ENCODE data around the gene CYP11A1.
"Not testable (repeated sequence)": the region's sequence is repeated elsewhere in the genome, so short reads cannot be mapped to it uniquely, and the experiment has no call there.

The CYP11A1 gene

DNA sequence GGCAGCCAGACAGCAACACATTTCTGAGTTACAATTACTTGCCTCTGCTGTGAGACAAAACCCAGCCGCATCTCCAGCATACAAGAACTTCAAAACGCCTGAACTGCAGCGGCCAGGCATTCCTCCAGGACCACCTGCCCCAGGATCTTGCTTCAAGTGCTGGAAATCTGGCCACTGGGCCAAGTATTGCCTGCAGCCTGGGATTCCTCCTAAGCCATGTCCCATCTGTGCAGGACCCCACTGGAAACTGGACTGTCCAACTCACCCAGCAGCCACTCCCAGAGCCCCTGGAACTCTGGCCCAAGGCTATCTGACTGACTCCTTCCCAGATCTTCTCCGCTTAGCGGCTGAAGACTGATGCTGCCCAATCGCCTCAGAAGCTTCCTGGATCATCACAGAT lies 11.4 kb downstream of the CYP11A1 start:
- H3K27ac ChIP-seq, H3K4me3 ChIP-seq: not testable (repeated sequence)

DNA sequence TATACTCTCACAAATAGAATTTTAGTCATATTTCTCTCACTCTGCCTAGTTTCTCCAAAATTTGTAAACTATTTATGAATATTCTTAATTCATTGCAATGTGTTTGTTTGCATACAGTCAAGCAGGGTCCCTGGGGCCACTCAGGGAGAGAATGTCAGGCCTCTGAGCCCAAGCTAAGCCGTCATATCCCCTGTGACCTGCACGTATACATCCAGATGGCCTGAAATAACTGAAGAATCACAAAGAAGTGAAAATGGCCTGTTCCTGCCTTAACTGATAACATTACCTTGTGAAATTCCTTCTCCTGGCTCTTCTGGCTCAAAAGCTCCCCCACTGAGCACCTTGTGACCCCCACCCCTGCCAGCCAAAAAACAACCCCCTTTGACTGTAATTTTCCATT lies 13.5 kb downstream of the CYP11A1 start:
- not testable (repeated sequence) for H3K27ac ChIP-seq

DNA sequence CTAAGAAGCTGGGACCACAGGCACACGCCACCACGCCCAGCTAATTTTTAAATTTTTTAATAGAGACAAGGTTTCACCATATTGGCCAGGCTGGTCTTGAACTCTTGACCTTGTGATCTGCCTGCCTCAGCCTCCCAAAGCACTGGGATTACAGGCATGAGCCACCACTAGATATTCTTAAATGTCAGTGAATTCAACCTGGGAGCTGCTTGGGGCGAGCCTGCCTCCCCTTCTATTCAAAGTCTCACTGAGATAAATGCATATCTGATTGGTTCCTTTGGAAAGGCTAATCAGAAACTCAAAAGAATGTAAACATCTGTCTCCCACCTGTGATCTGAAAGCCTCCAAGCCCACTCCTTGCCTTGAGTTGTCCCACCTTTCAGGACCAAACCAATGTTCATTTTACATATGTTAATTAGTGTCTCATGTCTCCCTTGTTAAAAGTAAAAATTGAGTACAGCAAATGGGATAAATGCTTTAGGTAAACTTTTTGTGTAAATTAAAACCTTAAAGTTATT lies 15.0 kb downstream of the CYP11A1 start:
- no peak overlapping the region for H3K4me3 ChIP-seq
- H3K27ac ChIP-seq, result no peak overlapping the region

More for the DNA sequence above, 13.5 kb downstream of the CYP11A1 start:
- H3K4me3 ChIP-seq, result not testable (repeated sequence)

DNA sequence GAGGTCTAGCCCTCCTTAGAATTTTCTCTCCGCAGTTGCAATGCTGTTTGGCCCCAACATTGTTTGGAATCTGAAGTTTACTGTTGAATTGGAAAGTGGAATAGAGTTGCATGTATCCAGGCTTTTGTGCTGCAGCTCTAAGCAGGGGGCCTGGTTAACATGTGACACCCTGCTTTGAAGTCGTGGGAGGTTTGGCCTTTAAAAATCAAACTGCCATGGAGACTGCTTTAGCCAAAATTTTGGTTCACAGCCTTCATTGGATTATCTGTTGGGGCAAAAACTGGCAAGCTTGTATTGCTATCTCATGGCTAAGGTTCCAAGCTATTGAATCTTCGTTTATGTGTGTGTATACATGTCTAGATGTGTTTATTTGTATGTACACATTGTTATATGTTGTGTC lies 15.8 kb downstream of the CYP11A1 start:
- H3K27ac ChIP-seq, result no peak overlapping the region
- H3K4me3 ChIP-seq, result no peak overlapping the region

DNA sequence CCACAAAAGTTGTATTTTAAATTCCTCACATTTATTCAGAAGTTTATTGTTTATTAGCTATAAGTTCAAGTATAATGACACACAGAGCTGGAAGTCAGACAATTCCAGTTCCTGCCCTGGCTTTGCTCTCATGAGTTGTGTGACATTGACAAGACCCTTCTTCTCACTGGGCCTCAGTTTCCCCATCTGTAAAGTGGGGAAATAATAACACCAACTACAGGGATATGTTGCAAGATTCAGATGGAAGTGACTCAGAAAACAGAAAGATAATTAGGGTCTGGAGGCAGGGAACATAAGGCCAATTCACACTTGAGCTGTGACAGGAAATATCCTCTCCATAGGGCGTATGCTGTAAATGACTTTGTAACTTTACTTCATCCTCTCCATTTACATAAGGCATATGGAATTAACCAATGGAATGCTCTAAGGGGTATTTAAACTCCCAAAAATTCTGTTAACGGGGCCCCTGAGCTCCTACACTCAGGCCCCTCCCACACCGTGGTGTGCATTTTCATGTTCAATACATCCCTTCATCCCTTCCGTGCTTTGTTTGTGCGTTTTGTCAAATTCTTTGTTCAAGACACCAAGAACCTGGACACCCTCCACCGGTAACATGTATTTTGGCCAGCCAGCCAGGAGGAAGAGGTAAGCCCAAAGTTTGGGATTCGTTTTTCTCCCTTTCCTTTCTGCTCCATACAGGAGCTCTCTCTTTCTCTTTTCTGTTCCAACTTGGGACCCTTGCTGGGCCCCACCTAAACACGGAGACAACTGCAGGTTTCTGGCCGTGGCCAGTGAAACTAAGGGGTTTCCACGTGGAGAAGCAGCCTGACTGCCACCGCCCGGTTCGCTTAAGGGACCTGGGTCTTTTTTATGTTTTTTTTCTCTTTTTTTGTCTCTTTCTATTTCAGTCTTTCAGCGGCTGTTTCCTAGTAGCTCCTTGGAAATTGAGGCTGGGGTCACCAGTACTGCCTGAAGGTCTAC lies 16.9 kb downstream of the CYP11A1 start:
- Histone ChIP-seq H3K27ac (no peak overlapping the region), H3K4me3 (no peak overlapping the region)

DNA sequence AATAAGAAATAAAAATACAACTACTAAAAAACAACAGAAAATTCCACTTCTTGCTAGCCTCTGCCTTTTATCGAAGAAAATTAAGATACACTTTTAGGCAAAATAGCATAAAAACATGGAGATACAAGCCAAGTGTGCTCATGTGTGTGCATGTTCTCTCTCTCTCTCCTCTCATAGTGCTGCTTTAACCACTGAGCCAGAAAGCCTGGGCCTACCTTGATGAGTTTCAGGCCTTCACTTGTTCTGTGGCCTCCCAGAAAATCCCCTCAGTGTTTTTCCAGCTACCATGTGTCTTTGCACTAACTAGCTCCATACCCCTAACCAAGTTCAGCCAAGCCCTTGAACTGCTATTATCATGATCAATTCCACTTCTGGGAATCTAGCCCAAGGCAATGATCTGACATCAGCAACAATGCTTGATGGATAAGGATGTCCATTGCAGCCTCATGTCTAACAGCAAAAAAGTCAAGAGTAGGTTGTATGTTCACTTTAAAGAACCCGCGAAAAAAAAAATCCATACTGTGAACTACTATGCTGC lies 18.1 kb downstream of the CYP11A1 start:
- Histone ChIP-seq H3K27ac (no peak overlapping the region), H3K4me3 (no peak overlapping the region)

DNA sequence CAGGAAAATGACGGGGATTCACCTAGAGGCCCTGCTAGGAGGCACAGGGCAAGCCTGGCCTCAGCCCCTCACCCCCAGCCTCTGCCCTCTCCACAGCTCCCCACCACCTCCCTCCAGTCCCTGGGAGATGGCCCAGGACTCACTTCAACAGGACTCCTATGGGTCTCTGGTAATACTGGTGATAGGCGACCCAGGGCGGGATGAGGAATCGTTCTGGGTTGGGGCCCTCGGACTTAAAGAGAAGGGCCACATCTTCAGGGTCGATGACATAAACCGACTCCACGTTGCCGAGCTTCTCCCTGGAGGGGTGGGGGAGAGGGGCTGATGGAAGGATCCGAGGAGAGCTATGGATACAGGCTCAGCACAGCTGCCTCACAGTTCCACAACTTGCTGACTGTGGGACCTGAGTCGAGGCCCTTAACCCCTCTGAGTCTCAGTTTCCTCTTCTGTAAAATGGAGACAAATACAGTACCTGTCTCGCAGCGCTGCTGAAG lies 19.6 kb downstream of the CYP11A1 start:
- Histone ChIP-seq H3K4me3 (no peak overlapping the region), H3K27ac (no peak overlapping the region)

DNA sequence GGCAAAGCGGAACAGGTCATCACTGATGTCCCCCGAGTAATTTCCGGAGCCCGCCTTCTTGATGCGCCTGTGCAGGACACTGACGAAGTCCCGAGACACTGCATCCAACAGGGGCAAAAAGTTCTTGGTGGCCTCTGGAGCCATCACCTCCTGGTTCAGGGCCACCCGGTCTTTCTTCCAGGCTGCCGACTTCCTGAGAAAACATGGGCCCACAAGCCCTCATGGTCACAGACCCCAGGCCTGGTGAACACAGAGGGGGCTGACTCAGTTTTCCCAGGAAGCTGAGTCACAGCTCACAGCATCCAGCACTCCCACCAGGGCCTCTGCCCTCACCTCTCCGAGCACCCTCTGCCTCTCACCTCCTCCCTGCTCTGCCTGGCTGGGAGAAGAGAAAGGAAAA lies 22.4 kb downstream of the CYP11A1 start:
- Histone ChIP-seq H3K27ac (no peak overlapping the region), H3K4me3 (no peak overlapping the region)

DNA sequence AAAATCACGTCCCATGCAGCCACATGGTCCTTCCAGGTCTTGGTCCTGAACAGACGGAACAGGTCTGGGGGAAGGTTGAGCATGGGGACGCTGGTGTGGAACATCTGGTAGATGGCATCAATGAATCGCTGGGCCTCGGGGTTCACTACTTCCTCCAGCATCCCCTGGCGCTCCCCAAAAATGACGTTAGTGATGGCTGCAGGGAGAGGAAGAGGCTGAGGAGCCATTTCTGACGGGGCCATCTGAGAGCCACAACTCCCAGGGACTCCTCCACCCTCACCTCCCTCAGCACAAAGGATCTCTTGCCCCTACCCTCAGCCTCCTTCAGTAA lies 23.7 kb downstream of the CYP11A1 start:
- no peak overlapping the region for H3K4me3 ChIP-seq

DNA sequence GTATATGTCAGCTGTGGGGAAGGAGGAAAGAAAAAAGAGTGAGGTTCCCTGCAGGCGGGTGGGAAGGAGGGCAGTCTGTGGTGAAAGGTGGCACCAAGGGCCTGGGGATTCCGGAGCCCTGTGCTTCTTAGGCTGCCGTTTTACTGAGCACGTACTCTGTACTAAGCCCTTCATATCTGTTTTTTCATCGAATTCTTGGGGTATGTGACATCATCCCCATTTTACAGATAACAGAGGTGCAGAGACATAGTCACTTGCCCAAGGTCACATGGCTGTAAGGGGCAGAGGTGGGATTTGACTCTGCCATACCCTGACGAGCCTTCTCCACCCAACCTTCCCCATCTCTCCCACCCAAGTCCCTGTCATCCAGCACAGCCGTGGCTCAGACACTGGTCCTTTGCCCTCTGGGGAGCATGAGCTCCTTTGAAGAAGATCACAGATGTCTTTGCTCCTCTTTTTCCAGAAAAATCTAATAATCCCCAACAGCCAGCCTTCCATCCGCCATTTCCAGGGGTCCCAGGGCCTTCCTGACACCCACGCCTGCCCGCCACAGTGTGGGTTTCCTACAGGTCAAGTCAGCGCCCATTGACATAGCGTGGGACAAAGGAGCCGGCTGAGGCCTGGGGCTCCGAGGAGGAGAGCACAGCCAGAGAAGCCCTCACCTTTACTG lies 24.2 kb downstream of the CYP11A1 start:
- H3K4me3 ChIP-seq, result no peak overlapping the region
- no peak overlapping the region for H3K27ac ChIP-seq

More for the DNA sequence above, 23.7 kb downstream of the CYP11A1 start:
- H3K27ac ChIP-seq, result no peak overlapping the region

DNA sequence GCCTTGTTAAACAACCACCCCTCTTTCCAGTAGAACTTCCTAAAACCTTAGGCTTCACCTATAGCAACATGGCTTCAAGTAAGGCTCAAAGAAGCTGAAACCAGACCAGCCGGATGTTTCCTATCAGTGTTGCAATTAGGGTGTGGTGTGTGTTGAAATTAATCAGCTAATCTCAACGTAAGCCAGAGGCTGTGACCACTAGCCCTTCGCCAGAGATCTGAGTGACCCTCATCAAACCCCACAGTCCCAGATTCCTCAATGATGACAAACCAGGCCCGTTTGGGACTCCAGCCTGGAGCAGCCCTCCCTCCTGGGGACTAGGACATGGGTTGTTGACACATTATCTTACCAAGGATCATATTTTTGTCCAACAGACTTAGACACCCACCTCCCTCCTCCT lies 27.3 kb downstream of the CYP11A1 start:
- Histone ChIP-seq H3K4me3 (no peak overlapping the region), H3K27ac (peak overlapping the region in 1 of 21 experiments; percentile 23)

DNA sequence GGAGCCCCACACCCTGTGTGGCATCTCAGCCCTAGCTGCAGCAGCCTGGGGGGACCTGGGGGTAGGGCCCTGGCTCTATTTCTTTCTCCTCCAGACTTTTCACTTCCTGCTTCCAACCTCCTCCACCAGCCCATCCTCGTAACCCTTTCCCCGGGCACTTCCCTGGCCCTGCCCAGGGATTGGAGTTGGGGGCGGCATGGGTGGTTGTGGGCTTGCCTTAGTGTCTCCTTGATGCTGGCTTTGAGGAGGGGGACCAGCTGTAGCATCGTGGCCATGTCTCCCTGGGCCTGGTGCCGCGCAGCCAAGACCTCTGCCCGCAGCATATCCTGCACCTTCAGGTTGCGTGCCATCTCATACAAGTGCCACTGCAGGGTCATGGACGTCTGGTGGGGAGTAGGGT lies 28.1 kb downstream of the CYP11A1 start:
- Histone ChIP-seq H3K27ac (no peak overlapping the region), H3K4me3 (no peak overlapping the region)

DNA sequence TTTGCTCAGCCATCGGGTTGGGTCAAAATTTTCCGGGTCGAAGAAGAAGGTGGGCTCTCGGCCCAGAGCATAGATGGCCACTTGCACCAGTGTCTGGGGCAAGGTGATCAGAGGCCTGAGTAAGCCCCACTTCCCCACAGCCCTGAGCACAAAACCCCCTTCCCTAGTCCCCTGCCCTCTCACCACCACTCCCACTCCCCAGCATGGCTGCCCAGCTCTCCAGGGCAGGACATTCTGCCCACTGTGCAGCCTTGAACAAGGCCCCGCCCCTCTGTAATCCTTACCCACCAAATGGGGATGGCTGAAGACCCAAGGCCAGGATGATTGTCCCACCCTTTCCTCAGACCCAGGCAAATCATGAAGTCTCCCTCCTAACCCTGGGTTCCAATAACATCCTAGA lies 28.8 kb downstream of the CYP11A1 start:
- no peak overlapping the region for H3K27ac ChIP-seq
- H3K4me3 ChIP-seq, result no peak overlapping the region

DNA sequence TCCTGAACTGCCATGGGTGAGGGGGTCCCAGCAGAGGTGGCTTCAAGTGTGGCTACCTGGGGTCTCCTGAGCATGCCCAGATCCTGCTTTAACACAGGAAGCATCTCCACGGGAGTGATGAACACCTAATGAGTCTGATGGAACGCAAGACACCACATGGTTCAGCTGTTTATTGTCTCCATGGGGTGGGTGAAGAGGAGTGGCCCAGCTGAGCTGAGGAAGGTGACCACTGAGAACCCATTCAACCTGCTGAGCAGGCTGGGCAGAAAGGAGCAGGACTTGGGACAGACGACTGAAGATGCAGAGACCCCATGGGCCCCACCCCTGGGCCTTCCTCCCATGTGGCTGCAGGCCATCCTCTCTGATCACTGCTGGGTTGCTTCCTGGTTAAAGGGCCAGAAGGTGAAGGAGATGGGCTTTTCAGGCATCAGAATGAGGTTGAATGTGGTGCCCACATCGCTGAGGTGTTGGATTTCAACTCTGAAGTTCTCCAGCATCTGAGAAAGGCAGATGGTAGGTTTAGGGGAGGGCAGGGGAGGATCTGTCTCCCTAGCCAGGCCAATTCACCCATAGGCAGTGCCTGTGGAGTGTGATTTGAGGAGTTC lies 29.7 kb downstream of the CYP11A1 start:
- H3K4me3 ChIP-seq, result no peak overlapping the region
- H3K27ac ChIP-seq, result no peak overlapping the region

DNA sequence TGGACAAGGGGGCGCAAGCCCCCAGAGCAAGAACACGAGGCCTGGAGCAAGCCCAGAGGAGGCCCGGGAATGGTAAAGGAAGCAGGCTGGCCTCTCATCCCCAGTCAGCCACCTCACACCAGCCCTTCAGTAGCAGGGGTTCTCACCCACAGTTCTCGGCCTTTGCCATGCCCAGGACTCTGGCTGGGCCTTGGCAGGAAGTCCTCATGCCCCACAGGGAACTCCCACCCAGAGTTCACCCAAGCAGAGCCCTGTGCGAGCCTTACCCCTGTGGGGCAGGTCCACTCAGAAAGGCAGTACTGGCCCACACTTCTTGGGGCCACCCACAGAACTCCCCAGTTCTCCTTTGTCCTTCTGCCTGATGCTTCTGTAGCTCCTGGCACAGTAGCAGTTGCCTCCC lies 30.3 kb downstream of the CYP11A1 start:
- Histone ChIP-seq H3K27ac (no peak overlapping the region), H3K4me3 (no peak overlapping the region)

DNA sequence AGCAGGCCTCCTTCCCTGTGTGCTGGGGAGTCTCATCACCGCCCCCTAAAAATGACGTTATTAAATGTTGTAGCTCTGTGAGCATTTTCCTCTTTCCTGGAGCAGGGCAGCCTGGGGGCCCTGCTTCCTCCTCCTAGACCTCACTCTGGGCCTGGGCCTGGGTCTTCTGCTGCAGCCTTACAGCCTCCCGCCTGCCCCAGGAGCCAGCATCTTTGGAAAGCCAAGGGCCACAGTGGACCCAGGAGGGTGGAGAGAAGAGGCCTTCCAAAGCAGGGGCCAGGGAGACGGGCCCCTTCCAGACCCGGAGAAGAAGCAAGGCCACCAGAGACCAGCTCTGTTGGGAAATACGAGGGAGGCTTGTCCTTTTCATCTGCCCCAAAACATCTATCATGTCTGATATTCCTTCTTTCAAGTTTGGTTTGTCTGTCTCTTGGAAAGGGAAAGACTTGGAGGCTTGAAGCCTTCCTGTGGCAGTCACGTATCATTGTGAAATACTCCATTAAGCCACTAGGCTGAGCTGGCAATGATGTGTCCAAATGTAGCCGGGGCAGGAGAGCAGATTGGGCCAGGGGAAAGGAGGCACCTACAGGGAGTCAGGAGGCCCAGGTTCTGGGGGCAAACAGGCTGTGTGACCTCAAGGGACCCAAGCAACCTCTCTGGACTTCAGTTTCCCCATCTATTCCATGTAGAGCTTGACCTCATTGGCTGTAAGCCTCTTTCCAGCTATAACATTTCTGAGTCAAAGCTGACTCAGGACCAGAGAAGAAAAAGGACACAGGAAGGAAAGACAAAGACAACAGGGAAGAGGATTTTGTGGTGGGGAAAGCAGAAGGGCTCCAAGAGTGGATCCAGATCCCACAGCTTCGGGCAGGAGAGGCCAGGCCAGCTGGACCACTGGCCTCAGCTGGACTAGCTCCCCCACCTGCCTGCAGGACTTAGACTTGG lies 31.1 kb downstream of the CYP11A1 start:
- Histone ChIP-seq H3K27ac (no peak overlapping the region), H3K4me3 (no peak overlapping the region)

DNA sequence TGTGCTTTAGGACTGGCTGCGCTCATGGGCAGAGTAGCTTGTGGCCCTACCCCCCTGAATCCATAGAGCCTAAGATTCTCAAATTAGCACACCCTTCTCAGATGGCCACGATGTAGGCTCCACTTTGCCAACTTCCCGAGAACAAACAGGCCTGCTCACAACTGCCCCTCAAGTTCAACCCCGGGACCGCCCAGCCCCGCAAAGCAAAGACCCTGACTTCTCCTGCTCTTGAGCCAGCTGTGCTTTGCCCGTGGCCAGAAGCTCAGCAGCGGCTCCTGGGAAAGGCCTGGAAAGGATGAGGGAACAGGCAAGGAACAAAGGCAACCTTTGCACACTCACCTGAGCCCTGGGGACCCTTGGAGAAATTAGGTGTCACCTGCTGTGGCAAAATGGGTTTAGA lies 32.0 kb downstream of the CYP11A1 start:
- no peak overlapping the region for H3K27ac ChIP-seq
- H3K4me3 ChIP-seq, result no peak overlapping the region

DNA sequence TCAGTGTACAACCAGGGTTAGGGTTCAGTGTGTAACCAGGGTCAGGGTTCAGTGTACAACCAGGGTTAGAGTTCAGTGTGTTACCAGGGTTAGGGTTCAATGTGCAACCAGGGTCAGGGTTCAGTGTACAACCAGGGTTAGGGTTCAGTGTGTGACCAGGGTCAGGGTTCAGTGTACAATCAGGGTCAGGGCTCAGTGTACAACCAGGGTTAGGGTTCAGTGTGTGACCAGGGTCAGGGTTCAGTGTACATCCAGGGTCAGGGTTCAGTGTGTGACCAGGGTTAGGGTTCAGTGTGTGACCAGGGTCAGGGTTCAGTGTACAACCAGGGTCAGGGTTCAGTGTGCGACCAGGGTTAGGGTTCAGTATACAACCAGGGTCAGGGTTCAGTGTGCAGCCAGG lies 33.3 kb downstream of the CYP11A1 start:
- Histone ChIP-seq H3K4me3 (no peak overlapping the region), H3K27ac (no peak overlapping the region)

DNA sequence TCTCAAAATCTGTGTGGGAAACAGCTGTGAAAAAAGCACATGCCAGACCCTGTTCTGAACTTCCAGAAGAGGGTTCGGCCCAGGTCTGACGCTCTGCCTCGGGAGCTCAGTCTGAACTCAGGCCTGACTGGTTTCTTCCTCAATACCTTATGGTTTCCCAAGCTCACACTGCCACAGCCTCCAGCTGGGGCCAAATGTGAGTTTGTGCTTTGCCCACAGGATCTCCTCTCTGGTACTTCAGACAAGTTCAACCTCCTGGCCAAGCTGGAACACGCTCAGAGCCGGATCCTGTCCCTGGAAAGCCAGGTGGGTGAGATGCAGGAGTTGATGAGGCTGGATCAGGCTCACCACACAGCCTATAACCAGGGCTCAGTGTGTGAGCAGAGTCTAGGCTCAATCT lies 33.8 kb downstream of the CYP11A1 start:
- Histone ChIP-seq H3K4me3 (no peak overlapping the region), H3K27ac (no peak overlapping the region)

Data from skin epidermis (tissue), 12 donors.